ENCODE data around the gene HS3ST3B1. TPM values are rescaled to one million over a fixed set of nuclear protein-coding genes. Genes with fewer than 3 reads are reported as not detected.

HS3ST3B1 gene
- polyA plus RNA-seq, 1 donor: 1.5 TPM

GRCh38 chr17:14303343-14304221, 2.7 kb downstream of the HS3ST3B1 start:
- DNase-seq: no peak

DNA sequence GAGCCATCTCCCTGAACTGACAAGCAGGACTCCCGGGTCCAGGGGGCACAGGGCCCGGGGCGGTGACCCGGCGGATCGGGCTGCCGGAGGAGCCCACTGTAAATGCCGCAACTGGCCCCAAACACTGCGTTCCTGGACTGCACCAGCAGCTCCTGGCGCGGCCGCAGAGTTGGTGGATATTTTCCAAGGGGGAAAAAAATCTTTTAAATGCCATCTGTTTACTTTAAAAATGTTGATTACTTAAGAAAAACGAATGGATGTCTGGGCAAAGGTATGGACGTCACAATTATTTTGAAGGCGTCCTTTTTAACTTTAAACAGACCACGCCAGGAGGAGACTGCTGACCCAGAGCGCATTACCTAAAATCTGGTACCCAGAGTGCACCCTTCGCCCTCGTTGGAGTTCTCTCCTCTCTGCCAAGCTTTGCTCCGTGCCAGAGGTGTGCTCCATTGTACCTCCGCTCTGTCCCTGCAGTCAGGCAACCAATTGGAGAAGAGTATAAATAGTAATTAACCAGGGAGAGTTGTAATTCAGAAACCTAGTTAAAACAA, 3.4 kb downstream of the HS3ST3B1 start:
- no peak for DNase-seq

DNA sequence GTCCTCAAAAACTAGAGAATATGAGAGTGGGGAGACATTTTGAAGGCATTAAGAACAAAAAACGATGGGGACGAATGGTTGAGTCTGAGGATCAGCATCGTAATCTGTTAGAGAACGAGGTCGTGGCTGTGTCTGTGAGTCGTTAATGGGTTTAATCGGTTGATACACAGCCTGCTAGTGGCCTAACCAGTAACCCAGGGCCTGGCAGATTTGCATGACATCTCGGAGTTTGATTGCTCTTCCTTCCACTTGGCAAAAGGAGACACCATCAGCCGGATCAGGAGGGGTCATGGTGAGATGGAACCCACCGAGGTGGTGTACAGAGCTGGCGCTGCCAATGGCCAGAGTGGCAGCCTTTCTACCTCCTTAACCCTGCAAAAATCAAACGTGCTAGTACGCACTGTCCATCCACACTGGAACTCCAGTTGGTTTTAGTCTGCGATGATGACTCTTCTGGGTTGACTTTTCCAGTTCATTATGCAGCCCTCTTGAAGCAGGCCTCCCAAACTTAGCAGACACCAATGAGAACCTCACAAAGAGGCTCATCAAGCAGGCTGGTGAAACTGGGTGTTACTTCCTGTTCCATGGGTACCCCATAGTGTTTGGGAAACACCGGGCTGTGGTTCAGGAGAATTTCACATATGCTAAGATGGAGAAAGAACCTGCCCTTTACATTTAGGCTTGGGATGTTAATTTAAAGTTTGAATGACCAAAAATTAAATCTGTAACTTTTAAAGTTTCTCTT, 4.1 kb downstream of the HS3ST3B1 start:
- DNase-seq: no peak

DNA sequence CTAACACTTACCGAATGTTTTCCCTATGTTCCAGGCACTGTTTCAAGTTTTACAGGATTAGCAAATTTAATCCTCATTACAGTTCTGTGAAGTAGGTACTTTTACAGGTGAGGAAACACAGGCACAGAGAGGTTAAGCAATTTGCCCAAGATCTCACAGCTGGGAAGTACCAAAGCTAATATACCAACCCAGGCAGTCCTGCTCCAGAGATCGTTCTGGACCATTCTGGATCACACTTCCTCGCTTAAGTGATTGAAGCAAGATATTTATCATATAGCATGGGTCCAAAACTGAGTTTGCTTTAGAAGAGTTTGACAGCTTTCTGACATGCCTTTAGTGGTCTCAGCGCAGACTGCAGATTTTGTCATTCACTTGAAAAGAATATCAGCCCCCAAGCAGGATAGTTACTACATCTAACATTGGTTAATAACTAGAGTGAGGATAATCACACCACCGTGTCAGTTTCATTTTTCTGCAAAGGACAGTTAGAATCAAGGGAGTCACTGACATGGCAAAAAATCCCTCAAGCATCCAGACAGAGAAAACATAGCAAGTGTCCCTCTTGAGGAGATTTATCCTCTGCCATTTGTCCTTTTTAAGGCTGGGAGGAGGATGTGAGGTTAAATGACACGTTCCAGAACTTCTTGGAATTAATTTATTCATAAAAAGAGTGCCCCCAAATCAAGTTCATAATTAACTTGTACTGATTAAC, 5.1 kb downstream of the HS3ST3B1 start:
- DNase-seq: no peak

DNA sequence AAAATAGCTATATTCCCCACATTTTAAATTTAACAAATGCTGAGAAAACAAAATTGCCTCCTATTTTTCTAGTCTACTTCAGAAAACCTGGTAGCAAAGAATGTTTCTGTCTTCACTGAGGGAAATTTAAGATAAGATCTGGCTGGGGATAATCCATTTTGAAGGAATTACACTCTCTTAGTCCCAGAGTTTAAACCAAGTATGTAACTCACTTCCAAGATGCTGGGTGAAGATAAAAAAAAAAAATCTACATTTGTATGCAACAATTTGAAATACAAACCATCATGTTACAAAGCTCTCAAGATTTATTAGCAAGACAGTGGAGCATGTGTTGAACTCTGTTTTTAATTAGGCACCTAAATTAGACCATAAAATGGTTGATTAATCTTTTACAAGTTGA, 5.7 kb downstream of the HS3ST3B1 start:
- DNase-seq: no peak

DNA sequence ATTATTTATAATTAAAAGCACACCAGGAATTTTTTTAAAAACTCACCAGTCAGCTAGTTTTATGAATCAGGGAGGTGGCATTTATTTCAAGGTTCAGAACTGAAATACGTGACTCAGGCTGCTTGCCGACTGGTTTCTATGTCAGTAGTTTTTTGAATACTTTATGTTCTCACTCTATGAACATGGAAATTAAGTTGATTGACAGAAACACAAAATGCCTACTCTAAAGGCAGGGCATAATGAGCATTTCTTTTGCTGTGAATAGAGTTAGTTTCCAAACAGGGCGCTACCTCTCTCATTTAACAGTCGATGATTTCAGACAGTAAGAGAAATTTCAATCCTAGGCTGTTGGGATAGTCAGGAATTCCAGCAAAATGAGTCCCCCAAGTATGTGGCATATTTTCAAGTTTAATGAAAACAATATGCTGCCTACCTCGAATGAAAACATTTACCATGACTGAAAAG, 6.7 kb downstream of the HS3ST3B1 start:
- no peak for DNase-seq

- DNase-seq: no peak
Measured at GRCh38 chr17:14308636-14308964, 7.7 kb downstream of the HS3ST3B1 start.

DNA sequence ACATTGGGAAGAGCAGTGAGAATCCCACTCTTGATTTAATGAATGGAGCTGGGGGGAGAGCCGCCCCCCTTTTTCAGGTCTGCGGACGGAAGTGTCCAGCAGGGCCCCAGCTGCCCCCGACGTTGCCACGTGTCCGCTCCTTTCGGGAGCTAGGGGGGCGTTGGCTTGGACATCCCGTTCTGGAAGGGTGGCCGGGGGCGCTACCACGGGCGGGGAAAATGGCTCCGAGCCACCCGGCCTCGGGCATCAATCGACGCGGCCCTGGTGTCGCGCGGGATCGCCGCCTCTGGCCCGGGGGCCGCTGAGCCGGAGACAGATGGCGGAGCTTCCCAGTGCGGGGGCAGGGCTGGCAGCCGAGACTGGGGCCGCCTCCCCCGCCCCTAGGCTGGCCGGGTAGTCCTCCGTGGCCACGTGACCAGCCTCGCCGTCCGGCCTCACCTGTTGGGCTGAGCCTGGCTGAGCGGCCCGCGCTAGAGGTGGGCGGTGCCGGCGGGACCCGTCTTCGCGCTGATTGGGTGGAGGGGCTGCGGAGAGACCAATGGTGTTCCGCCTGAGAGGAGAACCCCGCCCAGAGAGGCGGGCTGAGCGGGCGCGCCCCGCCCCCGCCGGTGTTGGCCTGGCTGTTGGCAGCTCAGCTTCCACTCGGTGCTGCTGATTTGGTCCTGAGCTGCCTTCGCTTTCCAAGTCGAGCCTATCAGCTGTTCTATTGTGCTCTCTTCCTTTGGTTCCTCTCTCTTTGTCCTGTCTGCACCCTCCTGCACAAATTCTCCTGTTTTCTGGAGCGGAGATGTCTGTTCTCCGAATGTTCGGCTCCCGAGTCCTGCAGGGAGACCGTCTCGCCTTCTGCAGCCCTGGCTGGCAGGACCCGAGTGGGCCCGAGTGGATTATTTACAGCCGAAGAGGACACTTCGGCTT, 8.3 kb downstream of the HS3ST3B1 start:
- DNase-seq: peak; percentile 90

GRCh38 chr17:14310101-14310500, 9.2 kb downstream of the HS3ST3B1 start:
- DNase-seq: no peak

DNA sequence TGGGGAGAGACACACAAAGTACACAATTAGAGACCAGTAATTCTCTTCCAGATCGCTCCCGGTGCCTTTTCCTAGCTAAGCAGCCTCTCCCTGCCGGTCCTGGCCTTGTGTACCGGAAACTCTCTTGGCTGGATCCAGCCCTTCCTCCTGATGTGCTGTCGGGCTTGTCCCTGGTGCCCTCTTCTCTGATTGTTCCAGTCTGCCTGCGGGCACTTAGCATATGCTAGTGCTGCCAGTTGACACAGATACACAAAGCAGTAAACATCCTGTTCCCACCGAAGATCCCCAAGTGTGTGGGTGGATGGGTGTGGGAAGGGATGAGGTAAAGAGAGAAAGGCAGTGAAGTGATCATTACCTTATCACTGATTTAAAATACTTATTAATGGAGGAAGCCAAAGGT, 9.7 kb downstream of the HS3ST3B1 start:
- DNase-seq: no peak

DNA sequence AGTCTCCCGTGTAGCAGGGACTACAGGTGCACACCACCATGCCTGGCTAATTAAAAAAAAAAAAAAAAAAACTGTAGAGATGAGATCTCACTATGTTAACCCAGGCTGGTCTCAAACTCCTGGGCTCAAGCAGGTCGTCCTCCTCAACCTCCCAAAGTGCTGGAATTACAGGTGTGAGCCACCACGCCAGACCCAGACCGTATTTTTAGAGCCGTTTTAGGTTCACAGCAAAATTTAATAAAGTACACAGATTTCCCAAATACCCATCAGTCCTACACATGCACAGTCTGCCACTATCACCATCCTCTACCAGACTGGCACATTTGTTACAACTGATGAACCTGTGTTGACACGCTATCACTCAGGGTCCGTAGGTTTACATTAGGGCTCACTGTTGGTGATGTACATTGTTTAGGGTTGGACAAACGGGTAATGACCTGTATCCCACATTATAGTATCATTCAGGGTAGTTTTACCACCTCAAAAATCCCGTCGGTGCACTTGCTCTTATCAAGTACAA, 10.4 kb downstream of the HS3ST3B1 start:
- DNase-seq: no peak

DNA sequence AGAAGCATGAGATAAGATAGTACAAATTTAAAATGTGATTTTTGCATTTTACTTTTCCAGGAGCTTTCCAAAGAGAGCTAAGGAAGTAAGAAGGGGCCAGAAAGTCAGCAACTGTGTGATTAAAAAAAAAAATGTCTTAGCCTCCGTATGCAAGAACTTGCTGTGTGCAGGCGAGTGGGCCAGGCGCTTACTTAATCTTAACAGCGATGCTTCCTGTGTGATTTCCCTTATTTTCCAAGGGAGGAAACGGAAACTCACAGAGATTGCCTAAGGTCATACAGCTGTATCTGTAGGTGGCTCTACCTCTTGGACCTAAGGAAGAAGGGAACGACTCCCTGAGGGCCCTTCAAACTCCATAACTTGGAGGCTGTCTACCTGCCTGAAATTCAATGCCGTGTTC, 11.1 kb downstream of the HS3ST3B1 start:
- DNase-seq: no peak

GRCh38 chr17:14312522-14312921, 11.6 kb downstream of the HS3ST3B1 start:
- DNase-seq: no peak

GRCh38 chr17:14316126-14316832, 15.4 kb downstream of the HS3ST3B1 start:
- no peak for DNase-seq

- DNase-seq: no peak
Measured at GRCh38 chr17:14317383-14317782, 16.5 kb downstream of the HS3ST3B1 start.

DNA sequence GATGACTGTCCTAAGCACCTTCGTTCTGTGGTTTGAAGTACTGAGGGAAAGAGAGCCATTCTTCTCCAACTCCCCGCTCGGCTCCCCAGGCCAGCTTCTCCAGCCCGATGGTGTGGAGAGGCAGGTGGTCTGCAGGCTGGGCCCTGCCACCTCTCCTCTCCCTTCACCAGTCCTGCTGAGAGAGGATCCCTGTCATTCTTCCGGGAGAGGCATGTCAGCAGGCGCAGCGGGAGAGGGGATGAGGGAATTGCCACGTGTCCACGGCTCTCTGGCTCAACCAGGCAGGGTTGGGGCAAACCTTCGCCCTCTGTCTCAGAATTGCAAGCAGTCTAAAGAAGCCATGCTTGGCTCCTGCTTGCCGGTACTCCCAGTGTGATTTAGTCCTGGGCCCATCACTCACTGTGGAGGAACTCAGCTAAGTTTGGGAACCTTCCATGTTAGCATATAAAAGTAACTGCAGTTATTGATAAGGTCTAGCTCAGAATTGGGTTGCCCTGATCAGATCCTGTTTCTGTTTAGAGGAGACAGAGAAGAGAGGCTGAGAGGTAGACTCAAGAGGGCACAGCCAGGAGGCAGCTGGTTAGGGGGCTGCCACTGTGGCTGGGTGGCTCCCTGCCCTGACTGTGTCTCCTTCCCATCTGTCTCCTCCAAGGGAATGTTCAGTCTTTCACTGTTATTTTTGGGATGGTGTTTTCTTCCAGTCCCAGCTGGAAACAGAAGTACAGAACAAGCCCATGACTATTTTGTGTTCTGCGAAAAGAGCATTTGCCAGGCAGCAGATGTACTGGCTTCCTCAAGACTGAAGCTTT, 17.4 kb downstream of the HS3ST3B1 start:
- no peak for DNase-seq

DNA sequence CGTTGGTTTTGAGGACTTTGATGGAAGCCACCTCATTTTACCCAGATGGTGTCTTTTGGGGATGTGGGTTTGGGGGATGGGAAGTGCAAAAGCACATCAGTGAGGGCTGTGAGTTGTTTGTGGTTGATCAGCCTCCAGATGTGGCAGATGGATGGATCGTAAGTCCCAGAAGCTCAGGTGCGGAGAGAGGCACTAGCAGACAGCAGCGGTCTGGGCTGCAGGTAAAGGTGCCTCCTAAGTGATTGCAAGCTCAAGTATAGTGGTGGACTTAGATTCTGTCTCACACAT, 18.0 kb downstream of the HS3ST3B1 start:
- no peak for DNase-seq

DNA sequence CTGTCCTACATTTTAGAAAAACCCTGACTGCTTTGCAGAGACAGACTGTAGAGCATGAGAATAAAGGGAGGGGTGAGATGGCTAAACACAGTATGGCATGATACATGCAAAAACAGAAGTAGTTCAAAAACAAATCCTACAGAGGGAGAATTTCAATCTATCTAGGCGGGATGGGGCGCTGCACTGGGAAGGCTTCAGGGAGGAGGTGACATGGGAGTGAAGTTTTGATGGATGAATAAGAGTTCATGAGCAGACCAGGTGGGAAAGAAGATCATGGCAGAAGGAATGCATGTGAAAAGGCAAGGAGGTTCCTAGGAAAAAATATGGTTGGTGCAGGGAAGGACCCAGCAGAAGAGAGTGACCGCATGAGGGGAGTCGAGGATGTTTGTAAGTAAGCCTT, 19.2 kb downstream of the HS3ST3B1 start:
- DNase-seq: no peak

GRCh38 chr17:14320734-14321475, 20.0 kb downstream of the HS3ST3B1 start:
- no peak for DNase-seq
